ENCODE data around the gene BEST4. TPM values are rescaled to one million over a fixed set of nuclear protein-coding genes. Genes with fewer than 3 reads are reported as not detected.

BEST4 gene
- total and polyA plus RNA-seq, 2 of the 13 experiments (the other 11 are each of a cell fraction or from before 2014, with no cell fraction given) = 0.77 to 1.4 TPM

GRCh38 chr1:44780583-44781121 lies 7.3 kb downstream of the BEST4 start (continued):
- TF ChIP-seq ZNF274 (CRISPR knock-in tag; IDR thresholded peaks at IDR 0.05) = no peak
- no peak for TF ChIP-seq POGZ (CRISPR knock-in tag; IDR thresholded peaks at IDR 0.05)
- TF ChIP-seq BCL3 (CRISPR knock-in tag; IDR thresholded peaks at IDR 0.05) = no peak
- peak; percentile 82 for TF ChIP-seq RBM22 (optimal IDR thresholded peaks at IDR 0.05; ENCODE audit: low read length)
- peak; percentile 14 for TF ChIP-seq TEAD3 (CRISPR knock-in tag; optimal IDR thresholded peaks at IDR 0.05; ENCODE audit: borderline replicate concordance)
- no peak for TF ChIP-seq ZNF678 (CRISPR knock-in tag; IDR thresholded peaks at IDR 0.05)
- no peak for TF ChIP-seq RFX3 (CRISPR knock-in tag; IDR thresholded peaks at IDR 0.05)
- no peak for TF ChIP-seq ZNF567 (CRISPR knock-in tag; IDR thresholded peaks at IDR 0.05; ENCODE audit: borderline replicate concordance)
- TF ChIP-seq ZNF124 (CRISPR knock-in tag; IDR thresholded peaks at IDR 0.05) = no peak
- TF ChIP-seq NAIF1 (CRISPR knock-in tag; IDR thresholded peaks at IDR 0.05; ENCODE audit: borderline replicate concordance) = no peak
- peak; percentile 26 to 56; a peak in 2 of 4 replicates for TF ChIP-seq POLR2A (IDR thresholded peaks at IDR 0.05; ENCODE audit: insufficient read depth in 1 of 2, low read depth in 2 of 2, low read length in 2 of 2)
- no peak for TF ChIP-seq ZNF34 (CRISPR knock-in tag; IDR thresholded peaks at IDR 0.05; ENCODE audit: borderline replicate concordance)
- peak; percentile 59 for TF ChIP-seq POLR2G (IDR thresholded peaks at IDR 0.05; ENCODE audit: low read depth, low read length)
- TF ChIP-seq TAF15 (IDR thresholded peaks at IDR 0.05; ENCODE audit: low read depth, low read length, poor library complexity, severe bottlenecking) = no peak
- no peak for TF ChIP-seq GMEB1 (CRISPR knock-in tag; IDR thresholded peaks at IDR 0.05; ENCODE audit: borderline replicate concordance)
- no peak for TF ChIP-seq ATF4 (CRISPR knock-in tag; IDR thresholded peaks at IDR 0.05)
- no peak for TF ChIP-seq ZNF597 (CRISPR knock-in tag; IDR thresholded peaks at IDR 0.05)
- no peak for TF ChIP-seq MNT (IDR thresholded peaks at IDR 0.05)
- TF ChIP-seq ZBTB21 (CRISPR knock-in tag; IDR thresholded peaks at IDR 0.05) = no peak
- TF ChIP-seq ZXDC (CRISPR knock-in tag; IDR thresholded peaks at IDR 0.05) = 0 out of 2 replicates have a peak, but pooled peaks have one; percentile 52
- TF ChIP-seq SOX6 (IDR thresholded peaks at IDR 0.05) = no peak
- no peak for TF ChIP-seq SOX6 (CRISPR knock-in tag; IDR thresholded peaks at IDR 0.05)

All from HepG2 (cell line).